HEK293 (cell line): Measurements from ENCODE around the gene PGS1.

ENCODE experiments used
- HIC1 ChIP-seq: fragments of 450-650 bp; formaldehyde crosslinking; IDR thresholded peaks from 2 replicates; pipeline ENCODE4 v1.5.1; 2016; ENCODE audit warnings: missing biosample characterization, missing genetic modification characterization
- KLF1 ChIP-seq: fragments of 450-650 bp; formaldehyde crosslinking; IDR thresholded peaks from 2 replicates; pipeline ENCODE4 v1.5.1; 2016; ENCODE audit warnings: missing biosample characterization, missing genetic modification characterization
- PRDM2 ChIP-seq: fragments of 450-650 bp; formaldehyde crosslinking; IDR thresholded peaks from 2 replicates; pipeline ENCODE4 v1.5.1; 2016; ENCODE audit warnings: missing biosample characterization, missing genetic modification characterization, borderline replicate concordance
- ZBTB21 ChIP-seq: fragments of 450-650 bp; formaldehyde crosslinking; IDR thresholded peaks from 2 replicates; pipeline ENCODE4 v1.5.1; 2017; ENCODE audit warnings: missing biosample characterization, missing genetic modification characterization
- ZBTB8A ChIP-seq: fragments of 450-650 bp; formaldehyde crosslinking; IDR thresholded peaks from 2 replicates; pipeline ENCODE4 v1.5.1; 2016; ENCODE audit warnings: missing biosample characterization, missing genetic modification characterization
- ZIC2 ChIP-seq: fragments of 450-650 bp; formaldehyde crosslinking; IDR thresholded peaks from 2 replicates; pipeline ENCODE4 v1.5.1; 2016; ENCODE audit warnings: missing biosample characterization, missing genetic modification characterization
- ZNF121 ChIP-seq: fragments of 450-650 bp; formaldehyde crosslinking; IDR thresholded peaks from 2 replicates; pipeline ENCODE4 v1.5.1; 2016; ENCODE audit warnings: missing biosample characterization, missing genetic modification characterization
- ZNF140 ChIP-seq: fragments of 450-650 bp; formaldehyde crosslinking; IDR thresholded peaks from 2 replicates; pipeline ENCODE4 v1.5.1; 2016; ENCODE audit warnings: missing biosample characterization, missing genetic modification characterization
- ZNF155 ChIP-seq: fragments of 450-650 bp; formaldehyde crosslinking; IDR thresholded peaks from 2 replicates; pipeline ENCODE4 v1.5.1; 2016; ENCODE audit warnings: missing biosample characterization, missing genetic modification characterization
- ZNF2 ChIP-seq: fragments of 450-650 bp; formaldehyde crosslinking; IDR thresholded peaks from 2 replicates; pipeline ENCODE4 v1.5.1; 2016; ENCODE audit warnings: missing biosample characterization, missing genetic modification characterization
- ZNF335 ChIP-seq: fragments of 450-650 bp; formaldehyde crosslinking; conservative IDR thresholded peaks from 2 replicates; pipeline ENCODE4 v1.5.1; 2016; ENCODE audit warnings: missing biosample characterization, missing genetic modification characterization
- ZNF473 ChIP-seq: fragments of 450-650 bp; formaldehyde crosslinking; IDR thresholded peaks from 2 replicates; pipeline ENCODE4 v1.5.1; 2017; ENCODE audit warnings: missing biosample characterization, missing genetic modification characterization
- ZNF610 ChIP-seq: fragments of 450-650 bp; formaldehyde crosslinking; IDR thresholded peaks from 2 replicates; pipeline ENCODE4 v1.5.1; 2016; ENCODE audit warnings: missing biosample characterization, missing genetic modification characterization, borderline replicate concordance
- ZNF777 ChIP-seq: fragments of 450-650 bp; formaldehyde crosslinking; IDR thresholded peaks from 2 replicates; pipeline ENCODE4 v1.5.1; 2017; ENCODE audit warnings: missing biosample characterization, missing genetic modification characterization, borderline replicate concordance
- TF ChIP-seq, protein P1 (sequence below): fragments of 450-650 bp; formaldehyde crosslinking; IDR thresholded peaks from 2 replicates; pipeline ENCODE4 v1.5.1; 2016; ENCODE audit warnings: missing biosample characterization, missing genetic modification characterization
- TF ChIP-seq, protein P2 (sequence below): IDR thresholded peaks from 2 replicates; pipeline ENCODE4 v1.6.1; 2011; ENCODE audit warnings: mild to moderate bottlenecking, low read depth, low read length, borderline replicate concordance
- TF ChIP-seq, protein P3 (sequence below): fragments of 450-650 bp; formaldehyde crosslinking; IDR thresholded peaks from 2 replicates; pipeline ENCODE4 v1.5.1; 2017; ENCODE audit warnings: missing biosample characterization, mild to moderate bottlenecking, missing genetic modification characterization, moderate library complexity
- TF ChIP-seq, protein P4 (sequence below): sonication (generic); formaldehyde crosslinking; IDR thresholded peaks from 2 replicates; pipeline ENCODE4 v1.8.1; 2022; ENCODE audit warnings: mild to moderate bottlenecking, moderate library complexity, missing genetic modification reagents
- TF ChIP-seq, protein P5 (sequence below): fragments of 450-650 bp; formaldehyde crosslinking; conservative IDR thresholded peaks from 2 replicates; pipeline ENCODE4 v1.5.1; 2016; ENCODE audit warnings: low read depth, missing biosample characterization, missing genetic modification characterization

PGS1 gene

DNA sequence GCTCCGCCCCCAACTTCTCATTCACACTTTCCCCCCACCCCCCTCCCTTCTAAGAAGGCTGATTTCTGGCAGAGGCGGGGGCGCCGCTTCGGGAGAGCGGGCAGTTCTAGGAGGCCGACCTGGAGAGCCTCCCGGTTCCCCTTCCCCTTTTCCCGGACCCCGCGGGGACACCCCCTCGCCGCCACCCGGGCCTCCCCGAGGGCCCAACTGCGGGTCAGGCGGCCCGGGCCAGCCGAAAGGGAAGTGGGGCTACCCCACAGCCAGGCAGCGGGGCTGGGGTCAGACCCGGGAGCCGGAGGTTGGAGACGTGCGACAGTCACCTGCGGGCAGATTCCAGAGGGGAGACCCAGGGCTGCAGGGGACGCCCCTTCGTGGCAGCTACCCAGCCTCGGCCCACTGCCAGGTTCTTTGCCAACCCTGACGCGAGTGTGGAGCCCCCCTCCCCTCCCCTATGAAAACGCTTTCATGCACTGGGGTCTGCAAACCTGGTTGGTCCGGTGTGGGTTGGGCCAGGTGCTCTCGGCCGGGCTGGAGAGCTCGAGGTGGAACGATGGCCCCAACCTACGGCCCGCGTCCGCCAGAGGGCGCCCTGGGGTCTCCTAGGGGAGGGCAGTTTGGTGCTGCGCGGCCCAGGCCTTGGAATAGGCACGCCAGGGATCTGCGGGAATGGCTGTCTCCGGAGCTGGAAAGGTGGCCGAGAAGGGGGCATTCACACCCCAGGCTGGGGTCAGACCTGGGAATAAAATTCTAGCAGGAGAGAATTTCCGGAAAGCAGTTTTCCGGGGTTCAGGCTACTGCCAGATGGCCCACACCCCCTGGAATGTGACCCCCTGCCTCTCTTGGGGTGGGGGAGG lies 17.9 kb upstream of the PGS1 start (continued):
- TF ChIP-seq, protein P1, sequence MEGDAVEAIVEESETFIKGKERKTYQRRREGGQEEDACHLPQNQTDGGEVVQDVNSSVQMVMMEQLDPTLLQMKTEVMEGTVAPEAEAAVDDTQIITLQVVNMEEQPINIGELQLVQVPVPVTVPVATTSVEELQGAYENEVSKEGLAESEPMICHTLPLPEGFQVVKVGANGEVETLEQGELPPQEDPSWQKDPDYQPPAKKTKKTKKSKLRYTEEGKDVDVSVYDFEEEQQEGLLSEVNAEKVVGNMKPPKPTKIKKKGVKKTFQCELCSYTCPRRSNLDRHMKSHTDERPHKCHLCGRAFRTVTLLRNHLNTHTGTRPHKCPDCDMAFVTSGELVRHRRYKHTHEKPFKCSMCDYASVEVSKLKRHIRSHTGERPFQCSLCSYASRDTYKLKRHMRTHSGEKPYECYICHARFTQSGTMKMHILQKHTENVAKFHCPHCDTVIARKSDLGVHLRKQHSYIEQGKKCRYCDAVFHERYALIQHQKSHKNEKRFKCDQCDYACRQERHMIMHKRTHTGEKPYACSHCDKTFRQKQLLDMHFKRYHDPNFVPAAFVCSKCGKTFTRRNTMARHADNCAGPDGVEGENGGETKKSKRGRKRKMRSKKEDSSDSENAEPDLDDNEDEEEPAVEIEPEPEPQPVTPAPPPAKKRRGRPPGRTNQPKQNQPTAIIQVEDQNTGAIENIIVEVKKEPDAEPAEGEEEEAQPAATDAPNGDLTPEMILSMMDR = peak; percentile 96
- TF ChIP-seq HIC1 (tag by site-specific recombination) = no peak
- no peak for TF ChIP-seq ZNF610 (tag by site-specific recombination)
- TF ChIP-seq ZNF2 (tag by site-specific recombination) = peak; percentile 97
- peak; percentile 96 for TF ChIP-seq ZNF335 (tag by site-specific recombination)
- TF ChIP-seq ZIC2 (tag by site-specific recombination) = no peak
- no peak for TF ChIP-seq ZNF140 (tag by site-specific recombination)
- TF ChIP-seq, protein P2, sequence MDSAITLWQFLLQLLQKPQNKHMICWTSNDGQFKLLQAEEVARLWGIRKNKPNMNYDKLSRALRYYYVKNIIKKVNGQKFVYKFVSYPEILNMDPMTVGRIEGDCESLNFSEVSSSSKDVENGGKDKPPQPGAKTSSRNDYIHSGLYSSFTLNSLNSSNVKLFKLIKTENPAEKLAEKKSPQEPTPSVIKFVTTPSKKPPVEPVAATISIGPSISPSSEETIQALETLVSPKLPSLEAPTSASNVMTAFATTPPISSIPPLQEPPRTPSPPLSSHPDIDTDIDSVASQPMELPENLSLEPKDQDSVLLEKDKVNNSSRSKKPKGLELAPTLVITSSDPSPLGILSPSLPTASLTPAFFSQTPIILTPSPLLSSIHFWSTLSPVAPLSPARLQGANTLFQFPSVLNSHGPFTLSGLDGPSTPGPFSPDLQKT = no peak
- no peak for TF ChIP-seq ZBTB21 (tag by site-specific recombination)
- TF ChIP-seq ZNF155 (tag by site-specific recombination) = no peak
- TF ChIP-seq, protein P3, sequence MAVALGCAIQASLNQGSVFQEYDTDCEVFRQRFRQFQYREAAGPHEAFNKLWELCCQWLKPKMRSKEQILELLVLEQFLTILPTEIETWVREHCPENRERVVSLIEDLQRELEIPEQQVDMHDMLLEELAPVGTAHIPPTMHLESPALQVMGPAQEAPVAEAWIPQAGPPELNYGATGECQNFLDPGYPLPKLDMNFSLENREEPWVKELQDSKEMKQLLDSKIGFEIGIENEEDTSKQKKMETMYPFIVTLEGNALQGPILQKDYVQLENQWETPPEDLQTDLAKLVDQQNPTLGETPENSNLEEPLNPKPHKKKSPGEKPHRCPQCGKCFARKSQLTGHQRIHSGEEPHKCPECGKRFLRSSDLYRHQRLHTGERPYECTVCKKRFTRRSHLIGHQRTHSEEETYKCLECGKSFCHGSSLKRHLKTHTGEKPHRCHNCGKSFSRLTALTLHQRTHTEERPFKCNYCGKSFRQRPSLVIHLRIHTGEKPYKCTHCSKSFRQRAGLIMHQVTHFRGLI (tag by site-specific recombination) = peak; percentile 19; the same call in 1 of the 2 replicates
- peak; percentile 95 for TF ChIP-seq ZNF777 (tag by site-specific recombination)
- TF ChIP-seq, protein P4, sequence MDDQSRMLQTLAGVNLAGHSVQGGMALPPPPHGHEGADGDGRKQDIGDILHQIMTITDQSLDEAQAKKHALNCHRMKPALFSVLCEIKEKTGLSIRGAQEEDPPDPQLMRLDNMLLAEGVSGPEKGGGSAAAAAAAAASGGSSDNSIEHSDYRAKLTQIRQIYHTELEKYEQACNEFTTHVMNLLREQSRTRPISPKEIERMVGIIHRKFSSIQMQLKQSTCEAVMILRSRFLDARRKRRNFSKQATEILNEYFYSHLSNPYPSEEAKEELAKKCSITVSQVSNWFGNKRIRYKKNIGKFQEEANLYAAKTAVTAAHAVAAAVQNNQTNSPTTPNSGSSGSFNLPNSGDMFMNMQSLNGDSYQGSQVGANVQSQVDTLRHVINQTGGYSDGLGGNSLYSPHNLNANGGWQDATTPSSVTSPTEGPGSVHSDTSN (CRISPR knock-in tag) = peak; percentile 47; the same call in 1 of the 2 replicates
- TF ChIP-seq, protein P5, sequence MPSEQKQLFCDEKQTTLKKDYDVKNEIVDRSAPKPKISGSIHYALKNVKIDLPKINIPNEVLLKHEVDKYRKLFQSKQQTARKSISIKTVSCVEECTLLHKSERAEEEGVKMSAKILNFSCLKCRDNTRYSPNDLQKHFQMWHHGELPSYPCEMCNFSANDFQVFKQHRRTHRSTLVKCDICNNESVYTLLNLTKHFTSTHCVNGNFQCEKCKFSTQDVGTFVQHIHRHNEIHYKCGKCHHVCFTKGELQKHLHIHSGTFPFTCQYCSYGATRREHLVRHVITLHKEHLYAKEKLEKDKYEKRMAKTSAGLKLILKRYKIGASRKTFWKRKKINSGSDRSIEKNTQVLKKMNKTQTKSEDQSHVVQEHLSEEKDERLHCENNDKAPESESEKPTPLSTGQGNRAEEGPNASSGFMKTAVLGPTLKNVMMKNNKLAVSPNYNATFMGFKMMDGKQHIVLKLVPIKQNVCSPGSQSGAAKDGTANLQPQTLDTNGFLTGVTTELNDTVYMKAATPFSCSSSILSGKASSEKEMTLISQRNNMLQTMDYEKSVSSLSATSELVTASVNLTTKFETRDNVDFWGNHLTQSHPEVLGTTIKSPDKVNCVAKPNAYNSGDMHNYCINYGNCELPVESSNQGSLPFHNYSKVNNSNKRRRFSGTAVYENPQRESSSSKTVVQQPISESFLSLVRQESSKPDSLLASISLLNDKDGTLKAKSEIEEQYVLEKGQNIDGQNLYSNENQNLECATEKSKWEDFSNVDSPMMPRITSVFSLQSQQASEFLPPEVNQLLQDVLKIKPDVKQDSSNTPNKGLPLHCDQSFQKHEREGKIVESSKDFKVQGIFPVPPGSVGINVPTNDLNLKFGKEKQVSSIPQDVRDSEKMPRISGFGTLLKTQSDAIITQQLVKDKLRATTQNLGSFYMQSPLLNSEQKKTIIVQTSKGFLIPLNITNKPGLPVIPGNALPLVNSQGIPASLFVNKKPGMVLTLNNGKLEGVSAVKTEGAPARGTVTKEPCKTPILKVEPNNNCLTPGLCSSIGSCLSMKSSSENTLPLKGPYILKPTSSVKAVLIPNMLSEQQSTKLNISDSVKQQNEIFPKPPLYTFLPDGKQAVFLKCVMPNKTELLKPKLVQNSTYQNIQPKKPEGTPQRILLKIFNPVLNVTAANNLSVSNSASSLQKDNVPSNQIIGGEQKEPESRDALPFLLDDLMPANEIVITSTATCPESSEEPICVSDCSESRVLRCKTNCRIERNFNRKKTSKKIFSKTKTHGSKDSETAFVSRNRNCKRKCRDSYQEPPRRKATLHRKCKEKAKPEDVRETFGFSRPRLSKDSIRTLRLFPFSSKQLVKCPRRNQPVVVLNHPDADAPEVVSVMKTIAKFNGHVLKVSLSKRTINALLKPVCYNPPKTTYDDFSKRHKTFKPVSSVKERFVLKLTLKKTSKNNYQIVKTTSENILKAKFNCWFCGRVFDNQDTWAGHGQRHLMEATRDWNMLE (tag by site-specific recombination) = no peak
- TF ChIP-seq ZBTB8A (tag by site-specific recombination) = peak; percentile 47; the same call in 1 of the 2 replicates
- TF ChIP-seq ZNF121 = no peak
- no peak for TF ChIP-seq PRDM2 (tag by site-specific recombination)
- TF ChIP-seq KLF1 (tag by site-specific recombination) = no peak; the same call in 1 of the 2 replicates
- no peak for TF ChIP-seq ZNF473
